Measurements from ENCODE around the gene HNRNPA3.

HNRNPA3 gene

DNA sequence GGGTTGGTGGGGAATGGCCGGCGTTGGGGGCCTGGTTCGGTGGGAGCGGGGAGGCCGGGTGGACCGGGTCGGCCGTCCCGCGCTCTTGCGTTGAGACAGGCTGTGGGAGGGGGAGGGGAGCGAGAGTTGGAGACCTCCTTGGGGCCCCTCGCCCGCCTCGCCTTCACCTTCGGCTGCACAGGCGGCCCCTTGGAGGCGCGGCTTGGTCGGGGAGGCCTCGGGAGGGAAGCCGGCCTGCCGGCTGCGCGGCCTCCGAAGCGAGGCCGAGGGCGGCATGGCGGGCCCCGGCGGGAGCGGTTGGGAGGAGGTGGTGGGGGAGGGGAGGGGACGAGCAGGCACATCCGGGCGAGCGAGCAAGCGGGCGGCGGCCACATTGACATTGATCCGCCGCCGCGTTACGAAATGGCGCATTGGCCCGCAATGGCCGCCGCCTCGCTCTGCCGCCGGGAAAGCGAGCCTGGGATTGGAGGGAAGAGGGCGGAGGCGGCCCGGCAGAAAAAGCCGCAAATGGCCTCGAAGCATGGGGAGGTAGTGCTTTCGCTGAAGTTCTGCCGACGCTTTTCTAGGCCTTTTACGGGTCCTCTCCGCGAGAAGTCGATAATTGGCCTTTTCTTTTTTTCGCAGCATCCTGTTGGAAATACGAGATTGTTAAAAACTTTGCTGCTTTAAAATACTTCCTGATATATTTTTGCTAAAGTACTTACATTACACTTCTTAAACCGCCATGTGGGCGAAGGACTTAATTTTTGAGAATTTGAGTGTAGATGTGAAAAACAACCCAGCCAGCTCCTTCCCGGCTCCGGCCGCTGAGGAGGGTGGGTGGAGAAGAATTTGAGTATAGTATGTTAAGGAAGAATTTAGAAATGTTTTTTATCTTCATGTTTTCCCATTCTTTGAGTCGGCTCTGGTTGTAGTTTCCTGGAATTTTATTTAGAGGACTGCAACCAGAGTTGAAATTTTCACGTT lies 580 bp downstream of the HNRNPA3 start (continued):
- TF ChIP-seq, protein P1, sequence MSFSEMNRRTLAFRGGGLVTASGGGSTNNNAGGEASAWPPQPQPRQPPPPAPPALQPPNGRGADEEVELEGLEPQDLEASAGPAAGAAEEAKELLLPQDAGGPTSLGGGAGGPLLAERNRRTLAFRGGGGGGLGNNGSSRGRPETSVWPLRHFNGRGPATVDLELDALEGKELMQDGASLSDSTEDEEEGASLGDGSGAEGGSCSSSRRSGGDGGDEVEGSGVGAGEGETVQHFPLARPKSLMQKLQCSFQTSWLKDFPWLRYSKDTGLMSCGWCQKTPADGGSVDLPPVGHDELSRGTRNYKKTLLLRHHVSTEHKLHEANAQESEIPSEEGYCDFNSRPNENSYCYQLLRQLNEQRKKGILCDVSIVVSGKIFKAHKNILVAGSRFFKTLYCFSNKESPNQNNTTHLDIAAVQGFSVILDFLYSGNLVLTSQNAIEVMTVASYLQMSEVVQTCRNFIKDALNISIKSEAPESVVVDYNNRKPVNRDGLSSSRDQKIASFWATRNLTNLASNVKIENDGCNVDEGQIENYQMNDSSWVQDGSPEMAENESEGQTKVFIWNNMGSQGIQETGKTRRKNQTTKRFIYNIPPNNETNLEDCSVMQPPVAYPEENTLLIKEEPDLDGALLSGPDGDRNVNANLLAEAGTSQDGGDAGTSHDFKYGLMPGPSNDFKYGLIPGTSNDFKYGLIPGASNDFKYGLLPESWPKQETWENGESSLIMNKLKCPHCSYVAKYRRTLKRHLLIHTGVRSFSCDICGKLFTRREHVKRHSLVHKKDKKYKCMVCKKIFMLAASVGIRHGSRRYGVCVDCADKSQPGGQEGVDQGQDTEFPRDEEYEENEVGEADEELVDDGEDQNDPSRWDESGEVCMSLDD (tag by site-specific recombination; IDR thresholded peaks at IDR 0.05), result no peak
- TF ChIP-seq ZFHX2 (tag by site-specific recombination; conservative IDR thresholded peaks at IDR 0.05), result peak; percentile 51; the same call in 1 of the 2 replicates
- peak; percentile 76; the same call in 1 of the 2 replicates for TF ChIP-seq TCF7L2 (IDR thresholded peaks at IDR 0.05; ENCODE audit: borderline replicate concordance, low read depth, low read length)
- TF ChIP-seq ZNF23 (tag by site-specific recombination; IDR thresholded peaks at IDR 0.05; ENCODE audit: borderline replicate concordance), result no peak
- TF ChIP-seq, protein P2, sequence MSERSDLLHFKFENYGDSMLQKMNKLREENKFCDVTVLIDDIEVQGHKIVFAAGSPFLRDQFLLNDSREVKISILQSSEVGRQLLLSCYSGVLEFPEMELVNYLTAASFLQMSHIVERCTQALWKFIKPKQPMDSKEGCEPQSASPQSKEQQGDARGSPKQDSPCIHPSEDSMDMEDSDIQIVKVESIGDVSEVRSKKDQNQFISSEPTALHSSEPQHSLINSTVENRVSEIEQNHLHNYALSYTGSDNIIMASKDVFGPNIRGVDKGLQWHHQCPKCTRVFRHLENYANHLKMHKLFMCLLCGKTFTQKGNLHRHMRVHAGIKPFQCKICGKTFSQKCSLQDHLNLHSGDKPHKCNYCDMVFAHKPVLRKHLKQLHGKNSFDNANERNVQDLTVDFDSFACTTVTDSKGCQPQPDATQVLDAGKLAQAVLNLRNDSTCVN (tag by site-specific recombination; optimal IDR thresholded peaks at IDR 0.05), result peak; percentile 67
- TF ChIP-seq, protein P3, sequence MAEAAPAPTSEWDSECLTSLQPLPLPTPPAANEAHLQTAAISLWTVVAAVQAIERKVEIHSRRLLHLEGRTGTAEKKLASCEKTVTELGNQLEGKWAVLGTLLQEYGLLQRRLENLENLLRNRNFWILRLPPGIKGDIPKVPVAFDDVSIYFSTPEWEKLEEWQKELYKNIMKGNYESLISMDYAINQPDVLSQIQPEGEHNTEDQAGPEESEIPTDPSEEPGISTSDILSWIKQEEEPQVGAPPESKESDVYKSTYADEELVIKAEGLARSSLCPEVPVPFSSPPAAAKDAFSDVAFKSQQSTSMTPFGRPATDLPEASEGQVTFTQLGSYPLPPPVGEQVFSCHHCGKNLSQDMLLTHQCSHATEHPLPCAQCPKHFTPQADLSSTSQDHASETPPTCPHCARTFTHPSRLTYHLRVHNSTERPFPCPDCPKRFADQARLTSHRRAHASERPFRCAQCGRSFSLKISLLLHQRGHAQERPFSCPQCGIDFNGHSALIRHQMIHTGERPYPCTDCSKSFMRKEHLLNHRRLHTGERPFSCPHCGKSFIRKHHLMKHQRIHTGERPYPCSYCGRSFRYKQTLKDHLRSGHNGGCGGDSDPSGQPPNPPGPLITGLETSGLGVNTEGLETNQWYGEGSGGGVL (tag by site-specific recombination; IDR thresholded peaks at IDR 0.05), result peak; percentile 60
- peak; percentile 81 for TF ChIP-seq ZBTB8A (tag by site-specific recombination; IDR thresholded peaks at IDR 0.05)
- TF ChIP-seq ZNF600 (tag by site-specific recombination; IDR thresholded peaks at IDR 0.05), result 0 out of 2 replicates have a peak, but pooled peaks have one; percentile 46
- TF ChIP-seq KLF10 (tag by site-specific recombination; IDR thresholded peaks at IDR 0.05), result peak; percentile 12; the same call in 1 of the 2 replicates
- 0 out of 2 replicates have a peak, but pooled peaks have one; percentile 19 for TF ChIP-seq ZBTB17 (tag by site-specific recombination; IDR thresholded peaks at IDR 0.05)
- no peak for TF ChIP-seq ZNF768 (tag by site-specific recombination; IDR thresholded peaks at IDR 0.05)
- 0 out of 2 replicates have a peak, but pooled peaks have one; percentile 15 for TF ChIP-seq ZNF146 (tag by site-specific recombination; IDR thresholded peaks at IDR 0.05)
- peak; percentile 85 for TF ChIP-seq YY2 (tag by site-specific recombination; IDR thresholded peaks at IDR 0.05)
- 0 out of 2 replicates have a peak, but pooled peaks have one; percentile 49 for TF ChIP-seq KLF7 (tag by site-specific recombination; IDR thresholded peaks at IDR 0.05; ENCODE audit: borderline replicate concordance)
- peak; percentile 59; the same call in 1 of the 2 replicates for TF ChIP-seq ZNF610 (tag by site-specific recombination; IDR thresholded peaks at IDR 0.05; ENCODE audit: borderline replicate concordance)
- TF ChIP-seq ZBTB20 (tag by site-specific recombination; IDR thresholded peaks at IDR 0.05), result peak; percentile 43; the same call in 1 of the 2 replicates
- TF ChIP-seq ZBTB48 (tag by site-specific recombination; IDR thresholded peaks at IDR 0.05), result 0 out of 2 replicates have a peak, but pooled peaks have one; percentile 36
- TF ChIP-seq ZEB2 (tag by site-specific recombination; IDR thresholded peaks at IDR 0.05), result 0 out of 2 replicates have a peak, but pooled peaks have one; percentile 27
- TF ChIP-seq SP7 (tag by site-specific recombination; IDR thresholded peaks at IDR 0.05), result peak; percentile 38; the same call in 1 of the 2 replicates
- TF ChIP-seq ZNF677 (tag by site-specific recombination; IDR thresholded peaks at IDR 0.05), result no peak
- TF ChIP-seq YY1 (tag by site-specific recombination; IDR thresholded peaks at IDR 0.05), result peak; percentile 92
